ENCODE results near the gene GAP43.

GAP43 gene

GRCh38 chr3:115646027-115646690 is 22.8 kb downstream of the GAP43 start:
- H3K9me3 Mint-ChIP-seq = no peaks in the 10 kb centered on the region
- H3K27ac Mint-ChIP-seq = no peak overlapping the region
- peaks cover 9% of the 10 kb centered on the region for H3K27me3 Mint-ChIP-seq
- H3K4me3 Mint-ChIP-seq = no peak overlapping the region
- H3K36me3 Mint-ChIP-seq = no peaks in the 10 kb centered on the region
- no peak for ATAC-seq
- H3K4me1 Mint-ChIP-seq = peaks cover 14% of the 10 kb centered on the region

- ATAC-seq = no peak
- Mint-ChIP-seq H3K27me3 (peaks cover 9% of the 10 kb centered on the region), H3K4me1 (peaks cover 32% of the 10 kb centered on the region), H3K9me3 (no peaks in the 10 kb centered on the region), H3K27ac (no peak overlapping the region), H3K4me3 (no peak overlapping the region), H3K36me3 (no peaks in the 10 kb centered on the region)
These were observed 25.2 kb downstream of the GAP43 start for GRCh38 chr3:115648559-115648958.

- peak overlapping the region; percentile 67 for H3K27ac Mint-ChIP-seq
- H3K4me3 Mint-ChIP-seq = no peak overlapping the region
- no peaks in the 10 kb centered on the region for H3K9me3 Mint-ChIP-seq
- no peaks in the 10 kb centered on the region for H3K36me3 Mint-ChIP-seq
- peaks cover 36% of the 10 kb centered on the region for H3K4me1 Mint-ChIP-seq
- peaks cover 9% of the 10 kb centered on the region for H3K27me3 Mint-ChIP-seq
- peak; percentile 92 for ATAC-seq
These were observed 27.8 kb downstream of the GAP43 start for GRCh38 chr3:115651087-115651486.

DNA sequence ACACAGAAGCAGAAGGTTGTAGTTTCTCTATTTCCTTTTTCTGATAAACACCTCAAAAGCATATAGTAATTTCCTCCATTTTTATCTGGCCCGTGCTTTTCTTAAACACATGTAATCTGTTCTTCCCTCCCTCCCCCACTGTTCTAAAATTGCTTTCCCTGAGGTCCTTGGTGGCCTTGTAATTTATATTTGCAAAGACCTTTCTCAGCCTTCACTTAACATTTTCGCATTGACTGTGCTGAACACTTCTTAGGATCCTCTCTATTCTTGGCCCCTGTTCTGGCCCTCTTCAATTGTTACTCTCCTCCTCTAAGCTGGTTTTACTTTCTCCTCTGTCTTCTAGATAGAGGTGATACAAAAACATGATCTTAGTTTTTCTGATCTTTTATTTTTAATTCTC is 28.3 kb downstream of the GAP43 start:
- peak overlapping the region; percentile 2 for H3K4me3 Mint-ChIP-seq
- no peaks in the 10 kb centered on the region for H3K36me3 Mint-ChIP-seq
- H3K4me1 Mint-ChIP-seq = peaks cover 37% of the 10 kb centered on the region
- no peak for ATAC-seq
- H3K27ac Mint-ChIP-seq = peak overlapping the region; percentile 67
- peaks cover 9% of the 10 kb centered on the region for H3K27me3 Mint-ChIP-seq
- no peaks in the 10 kb centered on the region for H3K9me3 Mint-ChIP-seq

GRCh38 chr3:115652738-115653137 is 29.4 kb downstream of the GAP43 start:
- Mint-ChIP-seq H3K4me3 (no peak overlapping the region), H3K4me1 (peaks cover 45% of the 10 kb centered on the region), H3K27ac (peak overlapping the region; percentile 67), H3K27me3 (peaks cover under 1% of the 10 kb centered on the region), H3K36me3 (no peaks in the 10 kb centered on the region), H3K9me3 (no peaks in the 10 kb centered on the region)
- ATAC-seq = peak; percentile 76

- Mint-ChIP-seq H3K27me3 (no peaks in the 10 kb centered on the region), H3K9me3 (no peaks in the 10 kb centered on the region), H3K27ac (peak overlapping the region; percentile 61), H3K36me3 (no peaks in the 10 kb centered on the region), H3K4me1 (peaks cover 63% of the 10 kb centered on the region), H3K4me3 (no peak overlapping the region)
- ATAC-seq = no peak
These were observed 32.5 kb downstream of the GAP43 start for GRCh38 chr3:115655761-115656282.

- Mint-ChIP-seq H3K27ac (peak overlapping the region; percentile 95), H3K36me3 (no peaks in the 10 kb centered on the region), H3K4me1 (peaks cover 54% of the 10 kb centered on the region), H3K4me3 (peak overlapping the region; percentile 18), H3K27me3 (no peaks in the 10 kb centered on the region), H3K9me3 (no peaks in the 10 kb centered on the region)
- no peak for ATAC-seq
These were observed 33.9 kb downstream of the GAP43 start for GRCh38 chr3:115657168-115657567.

GRCh38 chr3:115658032-115658336 is 34.7 kb downstream of the GAP43 start:
- Mint-ChIP-seq H3K9me3 (no peaks in the 10 kb centered on the region), H3K4me3 (peak overlapping the region; percentile 89), H3K27ac (peak overlapping the region; percentile 95), H3K36me3 (no peaks in the 10 kb centered on the region), H3K4me1 (peaks cover 46% of the 10 kb centered on the region), H3K27me3 (no peaks in the 10 kb centered on the region)
- no peak for ATAC-seq

DNA sequence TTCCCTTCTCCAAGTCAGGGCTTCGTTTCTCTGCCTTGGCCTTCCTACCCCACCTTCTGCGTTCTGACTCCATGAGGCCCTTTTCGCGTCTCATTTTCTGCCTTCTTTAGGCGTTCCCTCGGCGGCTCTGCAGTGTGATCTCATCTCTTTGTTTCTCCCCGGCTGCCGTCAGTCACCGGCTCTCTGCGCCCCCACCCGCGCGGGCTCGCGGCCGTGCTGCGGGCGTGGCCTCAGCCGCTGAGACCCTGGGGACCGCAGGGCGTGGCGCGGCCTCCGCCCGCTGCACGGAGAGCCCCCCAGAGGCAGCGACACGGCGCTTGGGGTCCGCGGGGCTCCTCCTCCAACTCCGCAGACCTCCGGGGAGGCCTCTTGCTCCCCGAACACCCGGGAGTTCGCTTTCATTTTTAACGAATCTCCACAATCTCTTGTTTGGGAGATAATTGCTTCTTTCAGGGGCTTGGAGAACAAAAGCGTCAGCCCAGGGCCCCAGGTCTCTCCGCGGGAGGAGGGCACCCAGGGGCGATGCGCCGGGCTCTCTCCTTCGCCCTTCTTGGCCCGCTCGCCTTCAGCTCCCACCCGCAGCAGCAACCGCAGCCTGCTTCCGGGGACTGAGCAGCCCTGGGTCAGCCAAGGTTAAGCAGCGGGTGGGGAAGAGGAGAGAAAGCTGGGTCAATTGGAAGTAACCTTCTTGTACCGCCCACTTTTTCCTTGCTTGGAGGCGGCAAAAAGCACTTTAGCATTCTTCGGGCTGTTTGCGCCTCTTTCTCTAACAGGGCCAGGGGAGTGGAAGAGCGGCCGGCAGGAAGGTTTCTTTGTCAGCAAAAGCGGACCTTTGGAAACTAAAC is 35.2 kb downstream of the GAP43 start:
- Mint-ChIP-seq H3K27me3 (no peaks in the 10 kb centered on the region), H3K4me1 (peaks cover 51% of the 10 kb centered on the region), H3K36me3 (no peaks in the 10 kb centered on the region), H3K27ac (peak overlapping the region; percentile 95), H3K9me3 (no peaks in the 10 kb centered on the region), H3K4me3 (peak overlapping the region; percentile 89)
- peak; percentile 97 for ATAC-seq

DNA sequence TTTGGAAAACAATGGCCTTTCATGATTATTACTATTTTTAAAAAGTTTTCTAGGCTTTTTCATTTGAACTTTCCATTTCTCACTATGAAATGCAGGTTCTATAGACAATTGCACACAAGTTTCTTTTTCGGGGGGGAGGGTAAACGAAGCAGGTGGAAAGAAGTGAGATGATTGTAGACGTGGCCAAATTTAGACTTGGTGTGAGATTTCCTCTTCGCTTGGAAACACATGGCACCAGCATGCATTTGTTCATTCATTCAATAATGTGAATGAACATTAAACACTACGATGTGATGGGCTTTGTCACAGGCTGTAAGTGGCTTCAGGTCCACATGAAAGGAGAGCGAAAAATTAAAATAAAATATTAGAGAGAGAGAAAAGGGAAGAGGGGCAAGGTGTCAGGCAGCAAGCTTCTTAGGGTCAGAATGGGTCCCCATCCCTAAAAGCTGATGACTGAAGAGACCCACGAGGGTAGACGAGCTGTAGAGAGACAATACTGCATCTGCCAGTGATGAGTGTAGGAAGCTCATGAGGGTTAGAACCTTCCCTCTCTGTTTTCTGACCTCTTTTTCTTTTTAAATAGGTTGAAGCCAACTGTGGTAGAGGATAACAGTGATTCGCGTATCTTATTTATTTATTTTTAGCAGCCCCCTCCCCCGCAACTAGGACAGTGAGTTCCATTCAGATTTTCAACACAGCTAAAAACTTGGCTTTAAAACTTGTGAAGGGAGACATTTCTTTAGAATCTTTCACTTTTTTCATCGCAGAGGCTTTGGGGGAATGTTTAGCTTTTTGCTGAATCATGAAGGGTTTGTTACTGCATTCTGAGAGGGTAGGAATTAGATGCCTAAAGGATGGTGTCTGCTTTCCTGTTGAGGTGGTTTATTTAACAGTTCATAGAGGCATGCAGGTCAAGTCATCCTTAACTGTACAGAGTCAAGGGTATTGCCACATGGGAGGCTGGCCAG is 36.2 kb downstream of the GAP43 start:
- H3K9me3 Mint-ChIP-seq = no peaks in the 10 kb centered on the region
- no peaks in the 10 kb centered on the region for H3K27me3 Mint-ChIP-seq
- H3K4me3 Mint-ChIP-seq = peak overlapping the region; percentile 89
- H3K4me1 Mint-ChIP-seq = peaks cover 51% of the 10 kb centered on the region
- ATAC-seq = peak; percentile 49
- H3K27ac Mint-ChIP-seq = peak overlapping the region; percentile 95
- H3K36me3 Mint-ChIP-seq = no peaks in the 10 kb centered on the region

GRCh38 chr3:115660646-115661337 is 37.5 kb downstream of the GAP43 start:
- H3K36me3 Mint-ChIP-seq = no peaks in the 10 kb centered on the region
- peaks cover 51% of the 10 kb centered on the region for H3K4me1 Mint-ChIP-seq
- no peaks in the 10 kb centered on the region for H3K27me3 Mint-ChIP-seq
- ATAC-seq = no peak
- no peaks in the 10 kb centered on the region for H3K9me3 Mint-ChIP-seq
- peak overlapping the region; percentile 95 for H3K27ac Mint-ChIP-seq
- no peak overlapping the region for H3K4me3 Mint-ChIP-seq

- H3K4me3 Mint-ChIP-seq = no peak overlapping the region
- H3K27me3 Mint-ChIP-seq = no peaks in the 10 kb centered on the region
- no peak overlapping the region for H3K27ac Mint-ChIP-seq
- ATAC-seq = no peak
- peaks cover 50% of the 10 kb centered on the region for H3K4me1 Mint-ChIP-seq
- no peaks in the 10 kb centered on the region for H3K9me3 Mint-ChIP-seq
- no peaks in the 10 kb centered on the region for H3K36me3 Mint-ChIP-seq
These were observed 39.0 kb downstream of the GAP43 start for GRCh38 chr3:115662356-115662755.

DNA sequence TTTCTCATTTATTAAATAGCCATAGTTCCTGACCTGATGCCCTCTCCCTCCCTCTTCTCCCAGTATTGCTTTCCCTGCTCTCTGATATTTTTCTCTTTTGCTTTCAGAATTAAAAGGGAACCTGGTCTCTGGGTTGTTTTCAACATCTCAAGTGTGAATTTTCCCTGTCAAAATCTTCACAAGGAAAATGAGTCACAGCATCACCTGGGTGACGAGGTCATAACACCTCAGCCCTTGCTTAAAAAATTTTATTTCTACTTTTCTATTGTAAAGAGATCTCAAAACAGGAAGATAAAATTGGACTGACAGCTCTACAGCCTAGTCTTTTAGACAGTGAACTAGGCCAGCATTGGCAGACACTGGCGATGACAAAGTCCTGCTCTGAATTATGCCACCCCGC is 40.1 kb downstream of the GAP43 start:
- Mint-ChIP-seq H3K4me1 (peaks cover 42% of the 10 kb centered on the region), H3K27me3 (no peaks in the 10 kb centered on the region), H3K4me3 (no peak overlapping the region), H3K9me3 (no peaks in the 10 kb centered on the region), H3K36me3 (no peaks in the 10 kb centered on the region), H3K27ac (peak overlapping the region; percentile 24)
- ATAC-seq = no peak

- no peak overlapping the region for H3K27ac Mint-ChIP-seq
- H3K36me3 Mint-ChIP-seq = no peaks in the 10 kb centered on the region
- no peaks in the 10 kb centered on the region for H3K27me3 Mint-ChIP-seq
- H3K4me3 Mint-ChIP-seq = no peak overlapping the region
- ATAC-seq = no peak
- H3K4me1 Mint-ChIP-seq = peaks cover 17% of the 10 kb centered on the region
- no peaks in the 10 kb centered on the region for H3K9me3 Mint-ChIP-seq
These were observed 42.8 kb downstream of the GAP43 start for GRCh38 chr3:115666081-115666480.
